Testis (tissue), 2 donors: ENCODE data around the gene ZNF148.

Source experiments
- CTCF ChIP-seq, 3 experiments: fragments of 450-650 bp in 2 of 3; fragments of 200-600 bp in 1 of 3; sonication (generic) in 1 of 3; IDR thresholded peaks; one replicate each; pipeline ENCODE4 v1.5.1; 2016 to 2019; ENCODE audit warnings: antibody characterized with exemption in 3 of 3, mild to moderate bottlenecking in 2 of 3, moderate library complexity in 1 of 3
- POLR2A ChIP-seq: fragments of 450-650 bp; IDR thresholded peaks from one replicate; pipeline ENCODE4 v1.6.1; 2017; ENCODE audit warnings: antibody characterized with exemption, mild to moderate bottlenecking, moderate library complexity

DNA sequence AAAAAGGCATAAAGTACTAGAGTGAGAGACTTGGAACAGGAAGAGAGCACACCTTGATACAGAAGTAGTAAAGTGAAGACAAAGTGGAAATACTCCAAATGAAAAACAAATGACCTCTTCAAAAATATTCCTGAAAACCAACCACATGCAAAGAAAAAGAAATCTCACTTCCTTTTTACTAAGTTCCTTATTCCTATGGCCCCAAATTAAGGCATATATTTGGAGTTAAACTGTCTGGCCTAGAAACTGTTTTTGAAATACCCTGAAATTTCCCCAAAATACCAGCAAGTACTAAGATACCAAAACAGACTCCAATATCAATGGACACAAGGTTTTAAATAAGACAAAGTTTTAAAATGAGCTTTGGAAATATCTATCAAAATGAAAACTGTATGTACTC is 58.2 kb downstream of the ZNF148 start:
- TF ChIP-seq POLR2A (no peak), CTCF (IDR thresholded peaks at IDR 0.05) (no peak)
